Measurements from ENCODE around the gene CAMTA1. TPM values are rescaled to one million over a fixed set of nuclear protein-coding genes. Genes with fewer than 3 reads are reported as not detected.

CAMTA1 gene
- total RNA-seq, 1 experiment from 2014 or later: 85.2 TPM

DNA sequence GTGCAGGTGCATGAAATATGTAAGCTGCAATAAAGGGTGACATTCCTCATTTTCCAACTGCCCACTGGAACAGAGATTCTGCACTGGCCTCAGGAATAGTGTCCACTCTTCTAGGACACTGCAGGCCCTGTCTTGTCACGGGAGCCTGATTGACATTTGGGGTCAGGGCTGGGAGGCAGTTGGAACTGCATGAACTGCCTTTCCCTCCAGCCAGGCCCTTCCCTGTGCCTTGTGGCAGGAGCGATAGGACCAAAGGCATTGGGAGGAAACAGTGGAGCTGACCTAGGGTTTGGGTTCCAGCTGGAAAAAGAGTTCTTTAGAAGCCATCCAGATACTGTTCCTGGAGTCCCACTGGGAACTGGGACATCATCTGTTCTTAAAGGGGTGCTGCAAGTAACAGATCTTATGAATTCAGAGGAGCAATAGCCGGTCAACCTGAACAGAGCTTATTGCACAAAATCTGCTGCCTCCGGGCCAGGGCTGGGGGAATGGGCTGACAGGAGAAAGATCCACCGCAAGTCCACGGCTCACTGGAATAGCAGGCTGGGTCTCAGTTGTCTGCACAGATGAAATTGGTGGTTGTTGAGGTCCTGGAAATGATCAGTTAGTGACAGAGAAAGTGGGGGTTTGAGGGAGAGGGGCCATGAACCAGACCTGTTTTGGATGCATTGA is 451.7 kb downstream of the CAMTA1 start:
- Histone ChIP-seq H3K36me3 (ENCODE audit: insufficient read depth, low read length, poor library complexity, severe bottlenecking) (no peaks in the 10 kb centered on the region), H3K4me3 (ENCODE audit: low read depth, low read length, poor library complexity, severe bottlenecking) (no peak overlapping the region), H3K27ac (ENCODE audit: low read depth, low read length, poor library complexity, severe bottlenecking) (no peak overlapping the region), H3K27me3 (replicated peaks; ENCODE audit: insufficient read depth, low read depth, low read length, poor library complexity) (no peaks in the 10 kb centered on the region), H3K9me3 (ENCODE audit: low read depth, low read length, poor library complexity, severe bottlenecking) (no peaks in the 10 kb centered on the region), H3K4me1 (ENCODE audit: insufficient read depth, low read length, poor library complexity, severe bottlenecking) (no peaks in the 10 kb centered on the region)
- CTCF ChIA-PET: no interaction called here
- intact Hi-C loops (cut with micrococcal nuclease; ENCODE audit: unreplicated experiment): no loop called here
- no TSS peak for BruUV-seq (replicated peaks)
- TF ChIP-seq, protein P1, sequence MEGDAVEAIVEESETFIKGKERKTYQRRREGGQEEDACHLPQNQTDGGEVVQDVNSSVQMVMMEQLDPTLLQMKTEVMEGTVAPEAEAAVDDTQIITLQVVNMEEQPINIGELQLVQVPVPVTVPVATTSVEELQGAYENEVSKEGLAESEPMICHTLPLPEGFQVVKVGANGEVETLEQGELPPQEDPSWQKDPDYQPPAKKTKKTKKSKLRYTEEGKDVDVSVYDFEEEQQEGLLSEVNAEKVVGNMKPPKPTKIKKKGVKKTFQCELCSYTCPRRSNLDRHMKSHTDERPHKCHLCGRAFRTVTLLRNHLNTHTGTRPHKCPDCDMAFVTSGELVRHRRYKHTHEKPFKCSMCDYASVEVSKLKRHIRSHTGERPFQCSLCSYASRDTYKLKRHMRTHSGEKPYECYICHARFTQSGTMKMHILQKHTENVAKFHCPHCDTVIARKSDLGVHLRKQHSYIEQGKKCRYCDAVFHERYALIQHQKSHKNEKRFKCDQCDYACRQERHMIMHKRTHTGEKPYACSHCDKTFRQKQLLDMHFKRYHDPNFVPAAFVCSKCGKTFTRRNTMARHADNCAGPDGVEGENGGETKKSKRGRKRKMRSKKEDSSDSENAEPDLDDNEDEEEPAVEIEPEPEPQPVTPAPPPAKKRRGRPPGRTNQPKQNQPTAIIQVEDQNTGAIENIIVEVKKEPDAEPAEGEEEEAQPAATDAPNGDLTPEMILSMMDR (conservative IDR thresholded peaks at IDR 0.05; ENCODE audit: low read depth, low read length): no peak
- no peak for TF ChIP-seq EZH2 (IDR thresholded peaks at IDR 0.05; ENCODE audit: borderline replicate concordance, low read depth, low read length, poor library complexity, severe bottlenecking)
- POLR2A ChIA-PET (ENCODE audit: low non-redundant PET): no interaction called here
- no peak for DNase-seq (ENCODE audit: low spot score)

DNA sequence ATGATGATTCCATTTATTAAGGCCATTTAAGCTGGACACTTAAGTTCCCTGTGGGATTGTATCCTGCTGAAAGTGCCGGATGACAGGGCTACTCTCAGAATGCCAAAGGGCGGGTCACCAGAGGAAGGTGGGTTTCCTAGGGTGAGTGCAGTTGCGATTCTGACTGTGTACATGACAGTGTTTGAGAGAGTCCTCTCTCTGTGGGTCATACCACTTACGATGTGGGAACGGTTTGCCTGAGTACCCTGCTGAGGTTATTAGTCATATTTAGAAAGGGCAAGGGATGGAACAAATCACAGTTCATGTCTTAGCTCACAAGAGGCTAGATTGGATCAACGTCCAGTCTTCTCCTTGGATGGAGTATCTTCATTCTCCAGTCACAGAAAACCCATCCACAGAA is 461.9 kb downstream of the CAMTA1 start:
- H3K36me3 ChIP-seq (ENCODE audit: insufficient read depth, low read length, poor library complexity, severe bottlenecking): no peaks in the 10 kb centered on the region
- DNase-seq (ENCODE audit: low spot score): no peak
- no peaks in the 10 kb centered on the region for H3K9me3 ChIP-seq (ENCODE audit: low read depth, low read length, poor library complexity, severe bottlenecking)
- intact Hi-C loops (cut with micrococcal nuclease; ENCODE audit: unreplicated experiment): no loop called here
- H3K4me3 ChIP-seq (ENCODE audit: low read depth, low read length, poor library complexity, severe bottlenecking): no peak overlapping the region
- TF ChIP-seq EZH2 (IDR thresholded peaks at IDR 0.05; ENCODE audit: borderline replicate concordance, low read depth, low read length, poor library complexity, severe bottlenecking): no peak
- TF ChIP-seq, protein P1 (conservative IDR thresholded peaks at IDR 0.05; ENCODE audit: low read depth, low read length): no peak
- H3K27ac ChIP-seq (ENCODE audit: low read depth, low read length, poor library complexity, severe bottlenecking): no peak overlapping the region
- H3K27me3 ChIP-seq (replicated peaks; ENCODE audit: insufficient read depth, low read depth, low read length, poor library complexity): no peaks in the 10 kb centered on the region
- BruUV-seq (replicated peaks): no TSS peak
- ChIA-PET CTCF (interaction anchor here (0.6 to 0.7 kb wide), 2 partner anchors 14 to 304 kb away, joined by 10 to 12 read pairs; no protein-coding TSS in a partner anchor), POLR2A (ENCODE audit: low non-redundant PET) (no interaction called here)
- H3K4me1 ChIP-seq (ENCODE audit: insufficient read depth, low read length, poor library complexity, severe bottlenecking): no peaks in the 10 kb centered on the region

- intact Hi-C loops (cut with micrococcal nuclease; ENCODE audit: unreplicated experiment): no loop called here
- no TSS peak for BruUV-seq (replicated peaks)
- Histone ChIP-seq H3K9me3 (ENCODE audit: low read depth, low read length, poor library complexity, severe bottlenecking) (no peaks in the 10 kb centered on the region), H3K27ac (ENCODE audit: low read depth, low read length, poor library complexity, severe bottlenecking) (no peak overlapping the region), H3K27me3 (replicated peaks; ENCODE audit: insufficient read depth, low read depth, low read length, poor library complexity) (no peaks in the 10 kb centered on the region), H3K4me1 (ENCODE audit: insufficient read depth, low read length, poor library complexity, severe bottlenecking) (no peaks in the 10 kb centered on the region), H3K36me3 (ENCODE audit: insufficient read depth, low read length, poor library complexity, severe bottlenecking) (no peaks in the 10 kb centered on the region), H3K4me3 (ENCODE audit: low read depth, low read length, poor library complexity, severe bottlenecking) (no peak overlapping the region)
- peak; percentile 26 for DNase-seq (ENCODE audit: low spot score)
- CTCF ChIA-PET: no interaction called here
- POLR2A ChIA-PET (ENCODE audit: low non-redundant PET): no interaction called here
- TF ChIP-seq EZH2 (IDR thresholded peaks at IDR 0.05; ENCODE audit: borderline replicate concordance, low read depth, low read length, poor library complexity, severe bottlenecking): no peak
- TF ChIP-seq, protein P1 (conservative IDR thresholded peaks at IDR 0.05; ENCODE audit: low read depth, low read length): no peak
Observed at GRCh38 chr1:7247791-7248548, 462.7 kb downstream of the CAMTA1 start.

All from A673 (cell line).